Activated CD8-positive, alpha-beta memory T cell treated with anti-CD3 and anti-CD28 coated beads for 36 hours (primary cell): Measurements from ENCODE around the gene LCN10. TPM values are rescaled to one million over a fixed set of nuclear protein-coding genes. Genes with fewer than 3 reads are reported as not detected.

Source experiments
- CTCF ChIA-PET: fragments of 350-600 bp; sonication (Branson Sonifier 250); formaldehyde crosslinking; loops from one replicate; lab custom pipeline; 2021; ENCODE audit warnings: antibody characterized with exemption; lab: Charles Lee
- POLR2A ChIA-PET: fragments of 350-600 bp; sonication (Branson Sonifier 250); formaldehyde crosslinking; loops from one replicate; lab custom pipeline; 2021; ENCODE audit warnings: antibody characterized with exemption; lab: Charles Lee
- total RNA-seq, 2 experiments: library from RNA; stranded (reverse); gene quantifications; one replicate each; pipeline ENCODE4 v1.2.3, GENCODE V29; 2021

LCN10 gene
- total RNA-seq, 2 experiments from 2014 or later, result 1.1 to 1.6 TPM

GRCh38 chr9:136701668-136702053 lies 41.1 kb downstream of the LCN10 start:
- ChIA-PET POLR2A (interaction anchor here (1.5 kb wide), 1 partner anchor 26 kb away, joined by 13 read pairs; no protein-coding TSS in a partner anchor), CTCF (interaction anchor here (1.0 kb wide), 1 partner anchor 25 kb away, joined by 3 read pairs; no protein-coding TSS in a partner anchor)

GRCh38 chr9:136700959-136701667 lies 41.6 kb downstream of the LCN10 start:
- POLR2A ChIA-PET, result interaction anchor here (0.6 to 1.5 kb wide), 6 partner anchors 8 to 428 kb away, joined by 3 to 13 read pairs (median 4); partner anchors contain the start of gene RABL6
- CTCF ChIA-PET, result interaction anchor here (0.7 to 1.3 kb wide), 3 partner anchors 11 to 28 kb away, joined by 3 to 6 read pairs (median 4); no protein-coding TSS in a partner anchor

- CTCF ChIA-PET, result interaction anchor here (0.7 to 1.3 kb wide), 3 partner anchors 27 to 337 kb away, joined by 3 to 6 read pairs (median 3); partner anchors contain the start of gene DNLZ
- POLR2A ChIA-PET, result interaction anchor here (0.9 to 1.5 kb wide), 2 partner anchors 21 to 27 kb away, joined by 4 to 13 read pairs; no protein-coding TSS in a partner anchor
These were observed 42.4 kb downstream of the LCN10 start for GRCh38 chr9:136700304-136700703.

GRCh38 chr9:136698635-136699246 lies 44.0 kb downstream of the LCN10 start:
- ChIA-PET POLR2A (no interaction called here), CTCF (interaction anchor here (0.6 to 1.3 kb wide), 2 partner anchors 13 to 552 kb away, joined by 3 read pairs; partner anchors contain the start of gene STPG3)

- ChIA-PET CTCF (interaction anchor here (0.6 kb wide), 1 partner anchor 553 kb away, joined by 3 read pairs; the partner anchor contains the start of gene STPG3), POLR2A (interaction anchor here (0.6 kb wide), 1 partner anchor 164 kb away, joined by 3 read pairs; no protein-coding TSS in a partner anchor)
These were observed 44.8 kb downstream of the LCN10 start for GRCh38 chr9:136697821-136698526.

GRCh38 chr9:136697146-136697820 lies 45.5 kb downstream of the LCN10 start:
- ChIA-PET POLR2A (interaction anchor here (0.6 kb wide), 1 partner anchor 163 kb away, joined by 3 read pairs; no protein-coding TSS in a partner anchor), CTCF (interaction anchor here (2.0 kb wide), 1 partner anchor 25 kb away, joined by 5 read pairs; no protein-coding TSS in a partner anchor)

- ChIA-PET CTCF (interaction anchor here (1.0 to 2.0 kb wide), 2 partner anchors 19 to 25 kb away, joined by 3 to 5 read pairs; no protein-coding TSS in a partner anchor), POLR2A (no interaction called here)
These were observed 46.2 kb downstream of the LCN10 start for GRCh38 chr9:136696502-136696901.

GRCh38 chr9:136695955-136696354 lies 46.8 kb downstream of the LCN10 start:
- POLR2A ChIA-PET, result no interaction called here
- CTCF ChIA-PET, result interaction anchor here (1.0 to 2.7 kb wide), 3 partner anchors 20 to 211 kb away, joined by 3 to 9 read pairs (median 5); no protein-coding TSS in a partner anchor

GRCh38 chr9:136695435-136695895 lies 47.3 kb downstream of the LCN10 start:
- CTCF ChIA-PET, result interaction anchor here (1.0 to 2.7 kb wide), 3 partner anchors 20 to 210 kb away, joined by 3 to 9 read pairs (median 5); no protein-coding TSS in a partner anchor
- POLR2A ChIA-PET, result no interaction called here

GRCh38 chr9:136694872-136695247 lies 47.9 kb downstream of the LCN10 start:
- CTCF ChIA-PET, result interaction anchor here (2.7 kb wide), 1 partner anchor 210 kb away, joined by 9 read pairs; no protein-coding TSS in a partner anchor
- POLR2A ChIA-PET, result no interaction called here

- ChIA-PET CTCF (interaction anchor here (0.6 to 2.7 kb wide), 2 partner anchors 34 to 209 kb away, joined by 3 to 9 read pairs; no protein-coding TSS in a partner anchor), POLR2A (no interaction called here)
These were observed 48.4 kb downstream of the LCN10 start for GRCh38 chr9:136694163-136694871.

- POLR2A ChIA-PET, result no interaction called here
These were observed 49.1 kb downstream of the LCN10 start for GRCh38 chr9:136693490-136694162.

GRCh38 chr9:136693135-136693489 lies 49.6 kb downstream of the LCN10 start:
- ChIA-PET POLR2A (no interaction called here), CTCF (no interaction called here)

More at GRCh38 chr9:136693490-136694162, 49.1 kb downstream of the LCN10 start:
- CTCF ChIA-PET, result interaction anchor here (0.6 to 2.7 kb wide), 2 partner anchors 33 to 209 kb away, joined by 3 to 9 read pairs; no protein-coding TSS in a partner anchor

GRCh38 chr9:136692185-136693134 lies 50.3 kb downstream of the LCN10 start:
- CTCF ChIA-PET, result no interaction called here
- POLR2A ChIA-PET, result no interaction called here

GRCh38 chr9:136691316-136692184 lies 51.2 kb downstream of the LCN10 start:
- POLR2A ChIA-PET, result no interaction called here

More at GRCh38 chr9:136691316-136692184, 51.2 kb downstream of the LCN10 start:
- CTCF ChIA-PET, result no interaction called here
